Epithelial cell of esophagus (primary cell): ENCODE results near the gene GHDC.

Experiments used
- DNase-seq: peaks from one replicate; pipeline ENCODE4 v3.0.0; 2010; ENCODE audit warnings: low read depth
- H3K4me3 ChIP-seq: 2 replicates; pipeline ENCODE4 v1.5.1; 2011; ENCODE audit warnings: mild to moderate bottlenecking, low read length, control low read depth
- CTCF ChIP-seq: IDR thresholded peaks from 2 replicates; pipeline ENCODE4 v1.5.1; 2011; ENCODE audit warnings: low read depth, mild to moderate bottlenecking, low read length, control low read depth, inconsistent platforms; ENCODE audit not compliant: insufficient read depth; ENCODE audit errors: missing control alignments

GHDC gene

GRCh38 chr17:42163696-42164407 is 30.4 kb downstream of the GHDC start:
- H3K4me3 ChIP-seq = no peak overlapping the region

GRCh38 chr17:42163113-42163512 is 31.2 kb downstream of the GHDC start:
- peak; percentile 20 for TF ChIP-seq CTCF
- H3K4me3 ChIP-seq = no peak overlapping the region
- no peak for DNase-seq

More at GRCh38 chr17:42163696-42164407, 30.4 kb downstream of the GHDC start:
- DNase-seq = no peak
- no peak for TF ChIP-seq CTCF

- no peak for DNase-seq
- no peak overlapping the region for H3K4me3 ChIP-seq
- TF ChIP-seq CTCF = no peak
These were observed 33.8 kb downstream of the GHDC start for GRCh38 chr17:42160531-42160910.

GRCh38 chr17:42159796-42160530 is 34.3 kb downstream of the GHDC start:
- no peak for DNase-seq
- no peak overlapping the region for H3K4me3 ChIP-seq
- no peak for TF ChIP-seq CTCF

GRCh38 chr17:42155614-42156045 is 38.7 kb downstream of the GHDC start:
- H3K4me3 ChIP-seq = peak overlapping the region; percentile 100
- no peak for DNase-seq
- no peak for TF ChIP-seq CTCF

- H3K4me3 ChIP-seq = peak overlapping the region; percentile 100
- peak; percentile 22 for DNase-seq
- TF ChIP-seq CTCF = no peak
These were observed 40.2 kb downstream of the GHDC start for GRCh38 chr17:42153919-42154742.
